GM19043 (cell line): ENCODE results near the gene ABCC6.
"Not testable (repeated sequence)": the region's sequence is repeated elsewhere in the genome, so short reads cannot be mapped to it uniquely, and the experiment has no call there.

Experiments
- ATAC-seq: cut with Tn5 transposase; IDR thresholded peaks from one replicate; pipeline ENCODE4 v1.9.1; 2021; ENCODE audit warnings: low read depth; ENCODE audit not compliant: unreplicated experiment

The ABCC6 gene

DNA sequence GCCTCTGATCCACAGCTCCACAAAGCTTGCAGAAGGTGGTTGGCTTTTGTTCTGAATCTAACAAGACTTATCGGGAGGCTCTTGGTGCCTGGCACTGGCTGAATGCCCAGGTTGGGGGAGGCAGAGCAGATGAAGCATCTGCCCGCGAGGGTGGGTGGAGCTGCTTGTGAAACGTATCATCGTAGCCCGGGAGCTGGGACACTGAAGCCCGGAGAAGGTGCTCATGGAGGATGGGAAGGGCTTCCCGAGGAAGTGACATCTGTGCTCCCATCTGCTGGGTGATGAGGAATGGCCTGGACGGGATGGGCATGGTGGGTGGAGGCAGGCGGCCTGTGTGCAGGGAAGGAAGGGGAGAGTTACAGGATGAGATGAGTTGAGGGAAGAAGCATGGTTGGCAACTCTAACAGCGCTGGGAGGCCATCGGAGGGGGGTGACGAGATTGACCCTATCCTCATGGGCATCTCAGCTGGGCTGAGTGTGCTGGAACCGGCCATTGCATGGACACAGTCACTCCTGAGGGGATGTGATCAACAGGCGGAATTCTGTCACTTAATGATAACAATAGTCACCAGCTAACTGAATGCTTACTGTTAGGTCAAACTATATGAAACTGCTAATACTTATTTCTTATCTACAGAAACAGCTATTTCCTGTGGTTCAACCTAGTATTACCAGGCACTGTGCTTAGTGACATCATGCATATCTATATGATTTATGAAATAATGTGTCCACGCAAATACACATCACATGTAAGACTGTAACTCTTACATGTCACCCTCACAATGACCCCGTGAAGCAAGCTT, 102.7 kb downstream of the ABCC6 start:
- no peak for ATAC-seq

DNA sequence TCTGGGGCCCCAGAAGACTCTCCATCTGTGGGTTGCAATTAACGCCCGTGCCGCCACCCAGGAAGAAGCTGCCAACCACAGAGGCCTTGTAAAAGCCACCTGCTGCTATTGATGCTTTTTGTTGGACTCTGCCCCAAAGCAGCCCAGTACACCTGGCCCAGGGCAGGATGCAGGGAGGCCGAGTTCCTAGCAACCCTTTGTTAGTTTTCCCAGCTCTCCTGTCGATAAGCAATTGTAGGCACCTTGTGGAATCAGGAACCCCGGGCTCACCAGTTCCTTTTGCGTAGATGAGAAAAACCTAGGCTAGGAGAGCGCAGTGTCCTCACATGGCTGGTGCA, 103.3 kb downstream of the ABCC6 start:
- ATAC-seq: no peak

DNA sequence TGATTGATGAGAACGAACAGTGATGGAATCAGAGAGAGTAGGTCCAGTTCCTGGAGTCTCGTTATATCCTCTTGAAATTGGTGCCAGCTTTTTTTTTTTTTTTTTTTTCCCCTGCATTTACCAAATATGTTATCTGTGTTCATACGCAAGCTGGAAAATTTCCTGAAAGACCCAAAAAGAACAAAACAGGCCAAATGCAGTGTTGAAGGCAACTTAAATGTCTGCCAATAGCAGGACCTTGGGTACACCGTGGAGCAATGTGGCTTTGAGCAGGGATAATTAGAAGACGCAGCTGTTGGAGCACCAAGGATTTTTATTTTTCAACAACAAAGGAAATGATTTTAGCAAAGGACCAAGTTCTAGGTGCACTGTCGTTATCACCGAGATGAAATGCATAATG, 105.0 kb downstream of the ABCC6 start:
- ATAC-seq: no peak

DNA sequence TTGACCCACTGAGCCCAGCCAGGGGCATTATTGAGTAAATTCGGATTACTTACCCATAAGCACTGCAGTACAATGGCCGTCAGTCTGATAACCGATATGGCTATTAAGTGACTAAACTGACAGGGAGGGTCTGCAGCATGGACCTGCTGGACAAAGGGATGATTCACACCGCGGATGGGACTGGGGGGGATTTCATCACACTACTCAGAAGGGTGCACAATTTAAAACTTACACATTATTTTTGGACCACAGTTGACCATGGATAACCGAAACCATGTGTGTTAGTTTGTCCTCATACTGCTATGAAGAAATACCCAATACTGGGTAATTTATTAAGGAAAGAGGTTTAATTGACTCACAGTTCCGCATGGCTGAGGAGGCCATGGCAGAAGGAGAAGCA, 106.5 kb downstream of the ABCC6 start:
- ATAC-seq: no peak

DNA sequence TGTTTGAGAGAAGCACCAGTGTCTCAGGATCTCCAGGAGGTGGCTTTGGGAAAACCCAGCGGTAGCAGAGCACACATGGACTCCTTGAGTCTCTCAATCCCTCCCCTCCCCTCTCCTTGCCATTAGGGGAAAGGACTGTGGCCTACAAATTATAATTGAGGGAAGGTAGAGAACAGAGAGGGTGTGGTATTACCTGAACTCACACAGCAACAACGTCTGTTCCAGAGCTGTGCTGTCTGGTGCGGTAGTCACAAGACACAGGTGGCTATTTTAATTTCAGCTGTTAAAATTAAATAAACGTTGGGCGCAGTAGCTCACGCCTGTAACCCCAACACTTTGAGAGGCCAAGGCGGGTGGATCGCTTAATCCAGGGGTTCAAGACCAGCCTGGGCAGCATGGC, 110.2 kb downstream of the ABCC6 start:
- ATAC-seq: no peak

DNA sequence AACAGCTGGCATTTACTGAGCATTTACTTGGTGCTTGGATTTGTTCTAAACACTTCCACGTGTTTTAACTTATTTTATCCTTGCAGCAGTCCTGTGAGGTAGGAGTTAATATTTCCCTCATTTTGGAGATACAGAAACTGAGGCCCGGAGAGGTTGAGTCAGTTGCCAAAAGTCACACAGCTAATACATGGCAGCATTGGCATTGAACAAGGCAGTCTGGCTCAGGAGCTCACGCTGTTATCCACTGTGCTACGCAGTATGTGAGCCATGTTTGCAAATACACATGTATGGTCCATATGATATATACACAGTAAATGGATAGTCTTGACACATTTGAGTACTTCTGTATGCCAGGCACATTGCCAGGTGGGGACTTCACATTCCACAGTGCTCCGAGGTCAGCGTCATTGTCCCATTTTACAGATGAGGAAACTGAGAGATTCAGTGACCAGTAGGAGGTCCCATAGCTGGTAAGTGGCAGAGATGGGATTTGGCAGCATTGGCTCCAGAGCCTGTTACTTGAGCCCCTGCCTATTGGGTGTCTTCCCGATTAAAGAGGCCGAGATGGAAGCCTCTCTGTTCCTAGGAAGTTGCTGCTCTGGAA, 110.7 kb downstream of the ABCC6 start:
- ATAC-seq: no peak

DNA sequence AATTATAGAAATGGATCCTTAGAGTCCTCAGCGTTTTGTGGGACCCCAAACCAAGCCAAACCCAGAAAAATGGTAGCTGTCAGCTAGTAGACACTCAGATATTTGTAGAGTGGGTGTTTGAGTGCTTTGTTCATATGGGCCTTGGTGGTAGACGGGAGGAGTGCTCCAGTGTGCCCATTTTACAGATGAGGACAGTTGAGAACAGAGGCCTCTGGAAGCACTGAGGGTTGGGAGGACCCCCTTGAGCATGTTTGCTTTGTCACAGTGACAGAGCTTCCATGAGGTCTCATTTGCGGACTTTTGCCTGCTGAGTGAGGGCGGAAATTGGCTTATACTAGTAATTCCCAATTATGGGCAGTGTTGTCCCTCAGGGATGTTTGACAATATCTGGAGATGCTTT, 111.7 kb downstream of the ABCC6 start:
- ATAC-seq: no peak

DNA sequence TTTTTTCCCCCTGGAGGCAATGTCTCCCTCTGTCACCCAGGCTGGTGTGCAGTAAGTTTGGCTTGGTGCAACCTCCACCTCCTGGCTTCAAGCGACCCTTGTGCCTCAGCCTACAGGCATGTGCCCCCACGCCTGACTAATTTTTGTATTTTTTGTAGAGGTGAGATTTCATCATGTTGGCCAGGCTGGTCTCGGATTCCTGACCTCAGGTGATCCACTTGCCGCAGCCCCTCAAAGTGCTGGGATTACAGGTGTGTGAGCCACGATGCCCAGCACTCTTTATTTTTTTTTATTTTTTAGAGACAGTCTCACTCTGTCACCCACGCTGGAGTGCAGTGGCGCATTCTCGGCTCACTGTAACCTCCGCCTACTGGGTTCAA, 113.2 kb downstream of the ABCC6 start:
- ATAC-seq: no peak

DNA sequence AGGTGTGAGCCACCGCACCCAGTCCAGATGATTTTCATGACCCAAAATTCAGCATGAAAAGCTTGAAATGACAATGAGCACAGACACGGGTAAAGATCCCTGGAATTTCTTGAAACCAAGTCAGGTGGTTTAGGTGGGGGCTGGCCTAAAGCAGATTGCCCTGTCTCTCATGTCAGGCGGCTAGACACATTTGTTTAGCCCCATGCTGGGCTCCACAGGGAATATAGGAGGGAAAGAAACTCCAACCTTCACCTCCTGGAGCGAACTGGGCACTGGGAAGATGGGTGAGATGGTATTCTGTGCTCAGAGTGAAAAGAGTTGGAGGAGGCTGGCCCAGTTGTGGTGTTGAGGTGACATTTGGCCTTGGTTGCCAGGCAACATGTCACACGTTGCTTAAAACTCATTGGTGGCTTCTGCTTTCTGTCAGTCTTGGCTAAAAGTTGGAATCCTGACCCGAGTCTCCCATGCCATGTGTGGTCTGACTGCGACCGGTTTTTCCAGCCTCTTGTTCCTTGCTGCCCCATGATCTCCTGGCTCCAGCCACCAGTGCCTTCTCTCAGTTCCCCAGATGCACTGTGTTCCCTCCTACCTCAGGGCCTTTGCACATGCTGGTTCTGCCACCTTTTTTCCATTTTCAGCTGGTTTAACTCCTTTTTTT, 113.7 kb downstream of the ABCC6 start:
- no peak for ATAC-seq

DNA sequence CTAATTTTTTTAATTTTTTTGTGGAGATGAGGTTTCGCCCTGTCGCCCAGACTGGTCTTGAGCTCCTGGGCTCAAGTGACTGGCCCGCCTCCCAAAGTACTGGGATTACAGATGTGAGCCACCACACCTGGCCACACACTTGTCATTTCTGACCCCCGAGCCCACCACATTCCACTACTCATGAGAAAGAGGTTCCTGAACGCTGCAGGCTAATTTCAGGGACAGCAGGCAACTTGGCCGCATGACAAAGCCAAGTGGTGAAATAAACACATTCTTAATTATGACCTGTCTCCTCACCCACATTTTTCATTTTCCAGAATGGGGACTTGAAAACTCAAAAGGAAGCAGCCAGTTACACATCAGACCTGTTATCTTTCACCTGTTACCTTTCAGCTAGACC, 114.5 kb downstream of the ABCC6 start:
- no peak for ATAC-seq

DNA sequence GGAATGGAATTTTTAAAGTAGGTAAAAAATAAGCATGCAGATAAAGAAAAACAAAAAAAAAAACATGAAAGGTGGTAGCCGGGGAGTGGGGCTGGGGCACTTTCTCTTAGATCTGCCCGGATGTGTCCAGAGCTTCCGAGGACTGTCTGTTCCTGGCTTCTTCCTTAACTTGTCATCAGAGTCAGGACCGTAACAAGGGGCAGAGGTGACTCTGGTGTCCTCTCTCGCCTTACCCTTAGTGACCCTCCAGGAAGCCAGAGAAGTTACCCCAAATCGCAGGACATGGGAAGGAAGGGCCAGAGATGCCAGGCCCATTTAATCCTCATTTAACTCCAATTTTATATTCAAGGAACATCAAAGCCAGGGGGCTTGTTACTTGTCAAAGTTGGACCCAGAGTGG, 115.5 kb downstream of the ABCC6 start:
- ATAC-seq: no peak

DNA sequence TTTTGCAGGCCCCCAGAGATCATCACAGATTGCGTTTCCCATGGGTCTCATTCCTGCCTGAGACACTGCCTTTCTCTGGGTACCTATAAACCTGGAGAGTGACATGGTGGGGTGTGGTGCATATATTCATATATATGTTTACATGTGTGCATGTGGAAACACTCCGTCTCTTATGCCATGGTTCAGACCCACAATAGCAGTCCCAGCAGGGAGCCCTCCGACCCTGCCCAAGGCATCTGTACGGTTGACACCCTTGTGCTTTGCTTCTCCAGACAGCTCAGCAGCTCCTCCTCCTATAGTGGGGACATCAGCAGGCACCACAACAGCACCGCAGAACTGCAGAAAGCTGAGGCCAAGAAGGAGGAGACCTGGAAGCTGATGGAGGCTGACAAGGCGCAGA, 116.8 kb downstream of the ABCC6 start:
- no peak for ATAC-seq

DNA sequence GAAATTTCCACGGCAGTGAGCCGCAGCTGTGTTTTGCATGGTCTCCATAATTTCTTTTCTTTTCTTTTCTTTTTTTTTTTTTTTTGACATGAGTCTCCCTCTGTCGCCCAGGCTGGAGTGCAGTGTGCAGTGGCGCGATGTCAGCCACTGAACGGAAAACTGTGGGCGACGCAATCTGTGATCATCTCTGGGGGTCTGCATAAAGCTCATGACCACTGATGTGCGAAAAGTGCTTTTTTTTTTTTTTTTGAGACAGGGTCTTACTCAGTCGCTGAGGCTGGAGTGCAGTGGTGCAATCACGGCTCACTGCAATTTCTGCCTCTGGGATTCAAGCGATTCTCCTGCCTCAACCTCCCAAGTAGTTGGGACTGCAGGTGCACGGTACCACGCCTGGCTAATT, 117.6 kb downstream of the ABCC6 start:
- ATAC-seq: no peak

DNA sequence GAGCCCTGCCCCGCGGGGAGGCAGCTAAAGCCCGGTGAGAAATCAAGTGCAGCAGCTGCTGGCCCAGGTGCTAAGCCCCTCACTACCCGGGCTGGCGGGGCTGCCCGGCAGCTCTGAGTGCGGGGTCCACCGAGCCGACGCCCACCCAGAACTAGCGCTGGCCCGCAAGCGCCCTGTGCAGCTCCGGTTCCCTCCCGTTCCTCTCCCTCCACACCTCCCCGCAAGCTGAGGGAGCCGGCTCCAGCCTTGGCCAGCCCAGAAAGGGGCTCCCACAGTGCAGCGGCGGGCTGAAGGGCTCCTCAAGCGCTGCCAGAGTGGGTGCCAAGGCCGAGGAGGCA, 118.5 kb downstream of the ABCC6 start:
- ATAC-seq: not testable (repeated sequence)

DNA sequence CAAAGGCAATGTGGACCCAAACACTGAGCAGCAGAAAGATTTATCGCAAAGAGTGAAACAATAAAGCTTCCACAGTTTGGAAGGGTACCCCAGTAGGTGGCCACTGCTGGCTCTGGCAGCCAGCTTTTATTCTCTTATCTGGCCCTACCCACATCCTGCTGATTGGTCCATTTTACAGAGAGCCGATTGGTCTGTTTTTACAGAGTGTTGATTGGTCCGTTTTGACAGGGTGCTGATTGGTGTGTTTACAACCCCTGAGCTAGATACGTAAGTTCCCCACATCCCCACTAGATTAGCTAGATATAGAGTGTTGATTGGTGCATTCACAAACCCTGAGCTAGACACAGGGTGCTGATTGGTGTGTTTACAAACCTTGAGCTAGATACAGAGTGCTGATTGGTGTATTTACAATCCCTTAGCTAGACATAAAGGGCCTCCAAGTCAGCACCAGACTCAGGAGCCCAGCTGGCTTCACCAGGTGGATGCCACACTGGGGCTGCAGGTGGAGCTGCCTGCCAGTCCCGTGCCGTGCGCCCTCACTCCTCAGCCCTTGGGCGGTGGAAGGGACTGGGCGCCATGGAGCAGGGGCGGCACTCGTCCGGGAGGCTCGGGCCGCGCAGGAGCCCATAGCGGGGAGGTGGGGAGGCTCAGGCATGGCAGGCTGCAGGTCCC, 119.0 kb downstream of the ABCC6 start:
- not testable (repeated sequence) for ATAC-seq

DNA sequence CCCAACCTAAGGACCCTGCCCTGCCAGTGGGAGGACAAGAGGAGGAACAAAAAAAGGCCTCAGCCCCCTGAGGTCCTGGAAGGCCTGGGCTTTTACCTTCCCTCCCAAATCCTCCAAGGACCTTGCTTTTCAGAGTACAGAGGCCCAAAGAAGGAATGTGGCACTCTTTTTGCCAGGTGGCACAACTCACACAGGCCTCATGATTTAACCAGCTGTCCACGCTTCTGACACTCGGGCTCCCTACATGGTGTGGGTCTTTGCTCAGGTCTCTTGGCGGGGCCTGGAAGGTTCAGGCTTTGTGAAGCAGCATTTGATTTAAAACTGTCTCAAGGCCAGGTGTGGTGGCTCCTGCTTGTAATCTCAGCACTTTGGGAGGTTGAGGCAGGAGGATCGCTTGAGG, 120.6 kb downstream of the ABCC6 start:
- no peak for ATAC-seq

DNA sequence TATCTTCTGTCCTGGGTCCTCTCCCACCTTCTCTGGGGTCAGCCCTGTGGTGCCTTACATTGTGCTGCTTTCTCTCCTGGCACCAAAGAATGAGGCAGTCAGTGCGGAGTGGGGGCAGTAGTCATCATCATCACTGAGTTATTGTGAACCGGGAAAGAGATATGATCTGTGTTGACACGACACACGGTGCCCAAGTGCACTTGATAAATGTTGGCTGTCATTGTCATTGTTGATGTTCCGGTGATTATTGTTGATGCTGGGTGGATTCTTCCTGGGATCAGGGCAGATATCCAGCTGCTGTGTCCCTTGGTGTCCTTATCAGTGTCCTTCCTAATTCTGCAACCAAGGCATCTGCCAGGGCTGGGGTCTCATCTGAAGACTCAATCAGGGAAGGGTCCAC, 121.7 kb downstream of the ABCC6 start:
- ATAC-seq: no peak

DNA sequence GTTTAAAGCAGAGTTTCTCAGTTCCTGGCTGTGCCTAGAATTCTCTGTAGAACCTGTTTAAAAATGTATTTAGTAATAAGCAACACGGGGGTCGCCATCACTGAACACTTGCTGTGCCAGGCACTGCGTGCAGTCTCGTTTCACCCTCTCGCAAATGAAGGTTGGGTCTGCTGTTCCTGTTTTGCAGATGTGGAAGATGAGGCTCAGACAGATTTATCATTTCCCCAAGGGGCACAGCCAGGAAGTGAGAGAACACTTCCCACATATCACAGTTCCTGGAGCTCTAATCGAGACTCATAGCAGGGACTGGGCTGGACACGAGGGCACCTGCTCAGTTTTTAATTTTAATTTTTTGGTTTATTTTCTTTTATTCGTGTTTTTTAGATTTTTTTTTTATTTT, 122.7 kb downstream of the ABCC6 start:
- ATAC-seq: no peak

DNA sequence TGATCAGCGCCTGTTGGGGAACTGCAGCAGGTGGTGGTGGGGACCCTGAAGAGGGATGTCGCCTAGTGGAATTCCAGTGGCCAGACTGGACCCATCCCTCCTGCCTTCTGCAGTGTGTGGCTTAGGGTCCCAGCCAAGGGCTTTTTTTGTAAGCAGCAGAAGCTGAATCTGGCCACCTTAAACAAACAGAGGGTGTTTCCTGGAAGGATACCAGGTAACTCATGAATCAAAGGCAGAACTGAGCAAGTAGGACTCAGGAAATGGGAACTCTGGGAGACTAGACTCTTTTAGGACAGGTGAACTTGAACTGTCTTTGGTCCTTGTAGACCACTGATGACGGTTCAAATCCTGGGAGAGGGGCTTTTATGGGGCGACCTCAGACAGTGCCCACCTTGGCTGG, 124.0 kb downstream of the ABCC6 start:
- ATAC-seq: no peak
